Stimulated activated CD8-positive, alpha-beta memory T cell treated with anti-CD3 and anti-CD28 coated beads, Interleukin-4, amount 100 ng/mL, for 1 hour (primary cell): ENCODE data around the gene KRT72.
"Not testable (repeated sequence)": the region's sequence is repeated elsewhere in the genome, so short reads cannot be mapped to it uniquely, and the experiment has no call there.

Source experiments
- DNase-seq, 2 donors: peaks; one replicate each; pipeline ENCODE4 v3.0.0-alpha.2; 2020; ENCODE audit warnings: low read depth in 2 of 2, low spot score in 1 of 2

Gene KRT72

GRCh38 chr12:52607314-52607713 is 6.1 kb upstream of the KRT72 start:
- DNase-seq, result no peak

GRCh38 chr12:52606581-52607218 is 5.4 kb upstream of the KRT72 start:
- no peak for DNase-seq

- DNase-seq, result no peak
Observed at GRCh38 chr12:52606096-52606495, 4.8 kb upstream of the KRT72 start.

- no peak for DNase-seq
Observed at GRCh38 chr12:52605542-52605941, 4.3 kb upstream of the KRT72 start.

GRCh38 chr12:52604859-52605258 is 3.6 kb upstream of the KRT72 start:
- DNase-seq, result no peak

GRCh38 chr12:52603314-52603713 is 2.1 kb upstream of the KRT72 start:
- DNase-seq, result no peak

- no peak for DNase-seq
Observed at GRCh38 chr12:52602552-52602951, 1.3 kb upstream of the KRT72 start.

GRCh38 chr12:52601671-52602070 is 408 bp upstream of the KRT72 start:
- DNase-seq, result no peak

GRCh38 chr12:52600475-52600874 is 788 bp downstream of the KRT72 start:
- no peak for DNase-seq

GRCh38 chr12:52600071-52600470 is 1.2 kb downstream of the KRT72 start:
- DNase-seq, result no peak

GRCh38 chr12:52598966-52599365 is 2.3 kb downstream of the KRT72 start:
- DNase-seq, result no peak

- not testable (repeated sequence) for DNase-seq
Observed at GRCh38 chr12:52594237-52594636, 7.0 kb downstream of the KRT72 start.

- DNase-seq, result no peak
Observed at GRCh38 chr12:52591521-52591920, 9.7 kb downstream of the KRT72 start.

GRCh38 chr12:52590021-52590420 is 11.2 kb downstream of the KRT72 start:
- no peak for DNase-seq

GRCh38 chr12:52587563-52587962 is 13.7 kb downstream of the KRT72 start:
- DNase-seq, result no peak

GRCh38 chr12:52585946-52586345 is 15.3 kb downstream of the KRT72 start:
- DNase-seq, result peak; percentile 14 to 38

GRCh38 chr12:52585066-52585465 is 16.2 kb downstream of the KRT72 start:
- no peak for DNase-seq

GRCh38 chr12:52584156-52584682 is 17.0 kb downstream of the KRT72 start:
- DNase-seq, result no peak

GRCh38 chr12:52582971-52583456 is 18.2 kb downstream of the KRT72 start:
- DNase-seq, result peak; percentile 18 to 51

GRCh38 chr12:52582486-52582885 is 18.8 kb downstream of the KRT72 start:
- no peak for DNase-seq

GRCh38 chr12:52581481-52581880 is 19.8 kb downstream of the KRT72 start:
- DNase-seq, result no peak

- DNase-seq, result no peak
Observed at GRCh38 chr12:52581066-52581465, 20.2 kb downstream of the KRT72 start.

GRCh38 chr12:52580496-52580895 is 20.8 kb downstream of the KRT72 start:
- DNase-seq, result no peak
